Activated CD8-positive, alpha-beta memory T cell treated with anti-CD3 and anti-CD28 coated beads for 24 hours (primary cell): ENCODE measurements around the gene CLEC18C.
"Not testable (repeated sequence)": the region's sequence is repeated elsewhere in the genome, so short reads cannot be mapped to it uniquely, and the experiment has no call there.

Experiments
- DNase-seq: peaks from one replicate; pipeline ENCODE4 v3.0.0-alpha.2; 2020

The CLEC18C gene

GRCh38 chr16:70218586-70218985, 45.0 kb downstream of the CLEC18C start:
- DNase-seq, result not testable (repeated sequence)

GRCh38 chr16:70222574-70222973, 49.0 kb downstream of the CLEC18C start:
- DNase-seq, result not testable (repeated sequence)

- not testable (repeated sequence) for DNase-seq
These were observed 49.6 kb downstream of the CLEC18C start for GRCh38 chr16:70223216-70223615.

GRCh38 chr16:70223971-70224513, 50.5 kb downstream of the CLEC18C start:
- DNase-seq, result not testable (repeated sequence)

GRCh38 chr16:70224645-70225044, 51.1 kb downstream of the CLEC18C start:
- not testable (repeated sequence) for DNase-seq

GRCh38 chr16:70225430-70225829, 51.8 kb downstream of the CLEC18C start:
- DNase-seq, result not testable (repeated sequence)

GRCh38 chr16:70226024-70226423, 52.4 kb downstream of the CLEC18C start:
- DNase-seq, result not testable (repeated sequence)

- DNase-seq, result not testable (repeated sequence)
These were observed 58.2 kb downstream of the CLEC18C start for GRCh38 chr16:70231831-70232230.
